Neural cell (in vitro differentiated cells): ENCODE data around the gene PRR33. TPM values are rescaled to one million over a fixed set of nuclear protein-coding genes. Genes with fewer than 3 reads are reported as not detected.

Source experiments
- H2AFZ ChIP-seq: fragments of 200-600, 300-800 bp; sonication (generic), shearing (Covaris generic); 2 replicates; pipeline ENCODE4 v1.6.0; 2014; ENCODE audit warnings: low read depth, mild to moderate bottlenecking, antibody characterized with exemption, low read length, moderate library complexity
- H3F3A ChIP-seq: fragments of 200-600 bp; shearing (Covaris generic); 2 replicates; pipeline ENCODE4 v1.6.1; 2016; ENCODE audit warnings: mild to moderate bottlenecking, moderate library complexity, mixed read lengths, antibody characterized with exemption, low read length; ENCODE audit not compliant: insufficient read depth, poor library complexity, severe bottlenecking
- H3K27ac ChIP-seq: fragments of 200-600, 300-800 bp; sonication (generic), shearing (Covaris generic); 2 replicates; pipeline ENCODE4 v1.5.1; 2014; ENCODE audit warnings: mild to moderate bottlenecking, low read length, moderate library complexity
- H3K27me3 ChIP-seq: fragments of 300-800, 200-600 bp; sonication (generic), shearing (Covaris generic); 2 replicates; pipeline ENCODE4 v1.6.0; 2014; ENCODE audit warnings: mild to moderate bottlenecking, low read depth, low read length, moderate library complexity; ENCODE audit not compliant: insufficient read depth
- H3K36me3 ChIP-seq: fragments of 300-800, 200-600 bp; sonication (generic), shearing (Covaris generic); 2 replicates; pipeline ENCODE4 v1.5.1; 2014; ENCODE audit warnings: mild to moderate bottlenecking, antibody characterized with exemption, low read length, moderate library complexity; ENCODE audit not compliant: insufficient read depth
- H3K4me2 ChIP-seq: fragments of 300-800, 200-600 bp; sonication (generic), shearing (Covaris generic); 2 replicates; pipeline ENCODE4 v1.6.0; 2014; ENCODE audit warnings: mild to moderate bottlenecking, low read length
- H3K4me3 ChIP-seq: fragments of 300-800, 200-600 bp; sonication (generic), shearing (Covaris generic); 2 replicates; pipeline ENCODE4 v1.5.1; 2014; ENCODE audit warnings: mild to moderate bottlenecking, low read length, moderate library complexity
- H3K79me2 ChIP-seq: fragments of 200-600 bp; shearing (Covaris generic); replicated peaks from 2 replicates; pipeline ENCODE4 v1.6.0; 2014; ENCODE audit warnings: mild to moderate bottlenecking, low read length, moderate library complexity; ENCODE audit not compliant: insufficient read depth
- H3K9ac ChIP-seq: fragments of 300-800, 200-600 bp; sonication (generic), shearing (Covaris generic); 2 replicates; pipeline ENCODE4 v1.6.1; 2016; ENCODE audit warnings: mild to moderate bottlenecking, low read length, mixed read lengths
- H3K9me2 ChIP-seq: fragments of 200-600 bp; shearing (Covaris generic); 2 replicates; pipeline ENCODE4 v1.6.1; 2016; ENCODE audit warnings: mild to moderate bottlenecking, low read length, mixed read lengths; ENCODE audit not compliant: insufficient read depth
- H3K9me3 ChIP-seq: fragments of 200-600, 300-800 bp; sonication (generic), shearing (Covaris generic); 2 replicates; pipeline ENCODE4 v1.6.1; 2016; ENCODE audit warnings: mild to moderate bottlenecking, mixed run types, low read length, moderate library complexity, mixed read lengths
- H4K20me1 ChIP-seq: fragments of 200-600 bp; shearing (Covaris generic); 2 replicates; pipeline ENCODE4 v1.6.1; 2016; ENCODE audit warnings: mild to moderate bottlenecking, mixed run types; ENCODE audit not compliant: insufficient read depth
- EP300 ChIP-seq: fragments of 450-650 bp; conservative IDR thresholded peaks from 2 replicates; pipeline ENCODE4 v1.6.1; 2014; ENCODE audit warnings: antibody characterized with exemption, mild to moderate bottlenecking, moderate library complexity; ENCODE audit not compliant: poor library complexity, severe bottlenecking
- EZH2 ChIP-seq: fragments of 200-600, 300-800 bp; shearing (Covaris generic), sonication (generic); IDR thresholded peaks from 2 replicates; pipeline ENCODE4 v1.6.1; 2014; ENCODE audit warnings: antibody characterized with exemption, low read length, borderline replicate concordance, mild to moderate bottlenecking; ENCODE audit not compliant: insufficient read depth, poor library complexity, severe bottlenecking
- MXI1 ChIP-seq: fragments of 450-650 bp; conservative IDR thresholded peaks from 2 replicates; pipeline ENCODE4 v1.6.1; 2014; ENCODE audit warnings: antibody characterized with exemption, mild to moderate bottlenecking; ENCODE audit not compliant: poor library complexity, severe bottlenecking
- POLR2AphosphoS5 ChIP-seq: IDR thresholded peaks from 2 replicates; pipeline ENCODE4 v1.6.1; 2012
- RAD21 ChIP-seq: fragments of 450-650 bp; conservative IDR thresholded peaks from 2 replicates; pipeline ENCODE4 v1.6.1; 2014; ENCODE audit warnings: antibody characterized with exemption, mild to moderate bottlenecking, moderate library complexity
- SMC3 ChIP-seq: fragments of 450-650 bp; conservative IDR thresholded peaks from 2 replicates; pipeline ENCODE4 v1.6.1; 2014; ENCODE audit warnings: antibody characterized with exemption, mild to moderate bottlenecking, moderate library complexity; ENCODE audit not compliant: poor library complexity
- TAF1 ChIP-seq: IDR thresholded peaks from 2 replicates; pipeline ENCODE4 v1.6.1; 2012; ENCODE audit warnings: low read depth
- polyA plus RNA-seq: library from polyadenylated mRNA; depleted of rRNA; stranded (reverse); fragments of >200 nt; gene quantifications from 2 replicates; pipeline ENCODE4 v1.2.3, GENCODE V29; 2014
- TF ChIP-seq, protein P1 (sequence below): IDR thresholded peaks from 2 replicates; pipeline ENCODE4 v1.6.1; 2012; ENCODE audit warnings: borderline replicate concordance
- TF ChIP-seq, protein P2 (sequence below): fragments of 450-650 bp; IDR thresholded peaks from 2 replicates; pipeline ENCODE4 v1.5.1; 2014; ENCODE audit warnings: antibody characterized with exemption, mild to moderate bottlenecking, moderate library complexity; ENCODE audit not compliant: poor library complexity, severe bottlenecking

The PRR33 gene
- polyA plus RNA-seq, 1 donor from 2014 or later = not detected

DNA sequence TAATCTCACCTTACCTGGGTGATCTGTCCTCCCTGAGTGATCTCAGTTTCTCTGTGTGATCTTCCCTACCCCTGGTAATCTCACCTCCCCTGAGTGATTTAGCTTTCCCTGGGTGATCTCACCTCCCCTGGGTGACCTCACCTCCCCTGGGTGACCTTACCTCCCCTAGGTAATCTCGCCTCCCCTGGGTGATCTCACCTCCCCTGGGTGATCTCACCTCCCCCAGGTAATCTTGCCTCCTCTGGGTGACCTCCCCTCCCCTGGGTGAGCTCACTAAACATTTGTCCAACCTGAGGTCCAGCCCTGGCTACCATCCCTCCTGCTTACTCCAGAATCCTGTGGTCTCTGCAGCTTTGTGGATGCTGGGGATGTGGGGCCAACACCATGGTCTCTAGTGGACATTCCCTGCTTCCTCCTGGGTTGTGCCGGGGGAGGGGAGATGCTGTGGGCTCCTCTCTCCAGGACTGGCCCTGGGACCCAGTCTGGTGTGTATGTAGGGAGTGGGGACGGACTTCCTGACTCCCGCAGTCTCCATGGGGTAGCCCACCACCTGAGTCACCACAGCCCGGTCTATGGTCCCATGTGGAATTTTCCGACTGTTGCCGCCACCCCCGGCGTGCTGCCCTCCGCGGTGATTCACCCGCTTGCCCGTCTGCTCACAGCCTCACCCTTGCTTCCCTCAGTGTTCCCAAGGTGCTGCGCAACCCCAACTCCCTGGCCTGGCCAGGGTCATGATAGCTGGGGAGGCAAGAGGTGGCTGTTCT is 28.9 kb downstream of the PRR33 start:
- Histone ChIP-seq H3K4me2 (no peak overlapping the region), H3K27ac (no peak overlapping the region), H3F3A (no peaks in the 10 kb centered on the region), H3K36me3 (no peaks in the 10 kb centered on the region), H3K79me2 (no peaks in the 10 kb centered on the region), H3K9me3 (no peaks in the 10 kb centered on the region), H3K4me3 (no peak overlapping the region), H3K9ac (no peak overlapping the region), H3K9me2 (no peaks in the 10 kb centered on the region), H3K27me3 (no peaks in the 10 kb centered on the region), H2AFZ (no peak overlapping the region), H4K20me1 (no peaks in the 10 kb centered on the region)
- no peak for TF ChIP-seq POLR2AphosphoS5
- TF ChIP-seq, protein P1, sequence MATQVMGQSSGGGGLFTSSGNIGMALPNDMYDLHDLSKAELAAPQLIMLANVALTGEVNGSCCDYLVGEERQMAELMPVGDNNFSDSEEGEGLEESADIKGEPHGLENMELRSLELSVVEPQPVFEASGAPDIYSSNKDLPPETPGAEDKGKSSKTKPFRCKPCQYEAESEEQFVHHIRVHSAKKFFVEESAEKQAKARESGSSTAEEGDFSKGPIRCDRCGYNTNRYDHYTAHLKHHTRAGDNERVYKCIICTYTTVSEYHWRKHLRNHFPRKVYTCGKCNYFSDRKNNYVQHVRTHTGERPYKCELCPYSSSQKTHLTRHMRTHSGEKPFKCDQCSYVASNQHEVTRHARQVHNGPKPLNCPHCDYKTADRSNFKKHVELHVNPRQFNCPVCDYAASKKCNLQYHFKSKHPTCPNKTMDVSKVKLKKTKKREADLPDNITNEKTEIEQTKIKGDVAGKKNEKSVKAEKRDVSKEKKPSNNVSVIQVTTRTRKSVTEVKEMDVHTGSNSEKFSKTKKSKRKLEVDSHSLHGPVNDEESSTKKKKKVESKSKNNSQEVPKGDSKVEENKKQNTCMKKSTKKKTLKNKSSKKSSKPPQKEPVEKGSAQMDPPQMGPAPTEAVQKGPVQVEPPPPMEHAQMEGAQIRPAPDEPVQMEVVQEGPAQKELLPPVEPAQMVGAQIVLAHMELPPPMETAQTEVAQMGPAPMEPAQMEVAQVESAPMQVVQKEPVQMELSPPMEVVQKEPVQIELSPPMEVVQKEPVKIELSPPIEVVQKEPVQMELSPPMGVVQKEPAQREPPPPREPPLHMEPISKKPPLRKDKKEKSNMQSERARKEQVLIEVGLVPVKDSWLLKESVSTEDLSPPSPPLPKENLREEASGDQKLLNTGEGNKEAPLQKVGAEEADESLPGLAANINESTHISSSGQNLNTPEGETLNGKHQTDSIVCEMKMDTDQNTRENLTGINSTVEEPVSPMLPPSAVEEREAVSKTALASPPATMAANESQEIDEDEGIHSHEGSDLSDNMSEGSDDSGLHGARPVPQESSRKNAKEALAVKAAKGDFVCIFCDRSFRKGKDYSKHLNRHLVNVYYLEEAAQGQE = no peak
- TF ChIP-seq SMC3 = no peak
- no peak for TF ChIP-seq EZH2
- TF ChIP-seq EP300 = no peak

DNA sequence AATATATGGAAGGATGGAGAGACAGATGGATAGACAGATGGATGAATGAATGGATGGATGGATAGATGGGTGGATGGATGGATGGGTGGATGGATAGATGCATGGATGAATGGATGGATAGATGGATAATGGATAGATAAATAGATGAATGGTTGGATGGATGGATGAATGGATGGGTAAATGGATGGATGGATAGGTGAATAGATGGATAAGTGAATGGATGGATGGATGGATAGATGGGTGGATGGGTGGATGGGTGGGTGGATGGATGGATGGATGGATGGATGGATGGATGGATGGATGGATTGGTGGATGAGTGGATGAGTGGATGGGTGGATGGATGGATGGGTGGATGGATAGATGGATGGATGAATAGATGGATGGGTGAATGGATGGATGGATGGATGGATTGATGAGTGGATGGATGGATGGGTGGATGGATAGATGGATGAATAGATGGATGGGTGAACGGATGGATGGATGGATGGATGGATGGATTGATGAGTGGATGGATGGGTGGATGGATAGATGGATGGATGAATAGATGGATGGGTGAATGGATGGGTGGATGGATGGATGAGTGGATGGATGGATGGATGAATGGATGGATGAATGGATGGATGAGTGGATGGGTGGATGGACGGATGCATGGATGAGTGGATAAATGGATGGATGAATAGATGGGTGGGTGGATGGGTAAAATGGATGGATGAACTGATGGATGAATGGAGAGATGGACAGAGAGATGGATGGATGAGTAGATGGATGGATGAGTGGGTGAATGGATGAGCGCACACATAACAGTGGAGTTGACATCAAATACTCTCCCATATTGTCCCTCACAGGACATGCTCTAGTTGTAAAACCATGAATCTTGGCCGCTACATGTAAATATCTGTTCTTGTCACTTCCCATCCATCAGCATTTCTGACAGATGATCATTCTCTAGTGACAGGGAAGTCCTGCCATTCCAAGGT is 30.0 kb downstream of the PRR33 start:
- Histone ChIP-seq H4K20me1 (no peaks in the 10 kb centered on the region), H3K9me3 (no peaks in the 10 kb centered on the region), H3K4me3 (no peak overlapping the region), H3K36me3 (no peaks in the 10 kb centered on the region), H3K79me2 (no peaks in the 10 kb centered on the region), H3K4me2 (no peak overlapping the region), H2AFZ (no peak overlapping the region), H3K27ac (no peak overlapping the region), H3K9me2 (no peaks in the 10 kb centered on the region), H3F3A (no peaks in the 10 kb centered on the region), H3K9ac (no peak overlapping the region), H3K27me3 (no peaks in the 10 kb centered on the region)
- TF ChIP-seq RAD21 = no peak
- no peak for TF ChIP-seq EP300
- no peak for TF ChIP-seq MXI1
- TF ChIP-seq SMC3 = no peak
- TF ChIP-seq, protein P2, sequence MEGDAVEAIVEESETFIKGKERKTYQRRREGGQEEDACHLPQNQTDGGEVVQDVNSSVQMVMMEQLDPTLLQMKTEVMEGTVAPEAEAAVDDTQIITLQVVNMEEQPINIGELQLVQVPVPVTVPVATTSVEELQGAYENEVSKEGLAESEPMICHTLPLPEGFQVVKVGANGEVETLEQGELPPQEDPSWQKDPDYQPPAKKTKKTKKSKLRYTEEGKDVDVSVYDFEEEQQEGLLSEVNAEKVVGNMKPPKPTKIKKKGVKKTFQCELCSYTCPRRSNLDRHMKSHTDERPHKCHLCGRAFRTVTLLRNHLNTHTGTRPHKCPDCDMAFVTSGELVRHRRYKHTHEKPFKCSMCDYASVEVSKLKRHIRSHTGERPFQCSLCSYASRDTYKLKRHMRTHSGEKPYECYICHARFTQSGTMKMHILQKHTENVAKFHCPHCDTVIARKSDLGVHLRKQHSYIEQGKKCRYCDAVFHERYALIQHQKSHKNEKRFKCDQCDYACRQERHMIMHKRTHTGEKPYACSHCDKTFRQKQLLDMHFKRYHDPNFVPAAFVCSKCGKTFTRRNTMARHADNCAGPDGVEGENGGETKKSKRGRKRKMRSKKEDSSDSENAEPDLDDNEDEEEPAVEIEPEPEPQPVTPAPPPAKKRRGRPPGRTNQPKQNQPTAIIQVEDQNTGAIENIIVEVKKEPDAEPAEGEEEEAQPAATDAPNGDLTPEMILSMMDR = no peak
- TF ChIP-seq, protein P1 = no peak
- TF ChIP-seq TAF1 = no peak
- no peak for TF ChIP-seq POLR2AphosphoS5
- no peak for TF ChIP-seq EZH2
